SH-SY5Y (cell line): ENCODE measurements around the gene TANC1.

Source experiments
- GATA2 ChIP-seq: IDR thresholded peaks from 2 replicates; pipeline ENCODE4 v1.6.1; 2011; ENCODE audit warnings: mild to moderate bottlenecking, low read depth, low read length
- GATA3 ChIP-seq: IDR thresholded peaks from 2 replicates; pipeline ENCODE4 v1.6.1; 2011; ENCODE audit warnings: low read depth, mild to moderate bottlenecking, low read length, moderate library complexity

DNA sequence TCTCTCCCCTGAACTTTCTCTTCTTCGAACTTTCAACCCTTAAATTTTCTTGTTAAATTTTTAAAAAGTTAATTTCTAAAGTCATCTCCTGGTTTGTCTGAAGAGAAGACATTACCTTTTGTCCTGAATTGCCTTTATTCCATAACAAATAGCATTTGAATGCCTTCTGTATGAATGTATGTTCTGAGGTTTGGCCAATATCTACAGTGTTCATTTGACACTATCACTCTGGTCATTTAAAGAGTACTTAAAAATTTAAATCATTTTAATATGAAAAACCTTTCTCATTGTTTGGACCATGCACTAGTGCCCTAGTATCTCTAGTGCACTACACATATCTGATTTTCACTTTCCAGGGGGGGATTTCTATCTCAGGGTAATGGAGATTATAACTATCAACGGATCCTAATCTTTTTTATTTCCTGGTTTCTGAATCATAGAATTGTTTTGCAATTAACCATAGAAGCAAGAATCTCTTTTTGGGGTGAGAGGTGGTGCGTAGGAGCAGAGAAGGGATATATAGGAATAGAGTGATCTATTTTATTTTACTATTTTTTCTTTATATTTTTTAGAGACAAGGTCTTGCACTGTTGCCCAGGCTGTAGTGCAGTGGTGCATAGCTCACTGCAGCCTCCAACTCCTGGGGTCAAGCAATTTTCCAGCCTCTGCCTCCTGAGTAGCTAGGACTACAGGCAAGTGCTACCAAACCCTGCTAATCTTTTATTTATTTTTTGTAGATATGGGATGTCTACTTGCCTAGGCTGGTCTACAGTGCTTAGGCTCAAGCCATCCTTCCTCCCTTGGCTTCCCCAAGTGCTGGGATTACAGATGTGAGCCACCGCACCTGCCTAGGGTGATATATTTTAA, 25.5 kb downstream of the TANC1 start:
- TF ChIP-seq GATA3 (0 out of 2 replicates have a peak, but pooled peaks have one; percentile 24), GATA2 (no peak)
